Transverse colon (tissue), 4 donors: ENCODE results near the gene CDH11. TPM values are rescaled to one million over a fixed set of nuclear protein-coding genes. Genes with fewer than 3 reads are reported as not detected.

ENCODE experiments used
- DNase-seq: peaks from one replicate; pipeline ENCODE4 v3.0.0-alpha.2; 2019
- H3K27ac ChIP-seq, 4 donors: fragments of 200-600 bp; sonication (generic); 2 replicates each; pipeline ENCODE4 v1.5.1; 2016 to 2018; ENCODE audit warnings: inconsistent platforms in 4 of 4
- H3K27me3 ChIP-seq: fragments of 200-600 bp; sonication (generic); 2 replicates; pipeline ENCODE4 v1.5.1; 2017; ENCODE audit warnings: inconsistent platforms
- H3K36me3 ChIP-seq, 4 donors: fragments of 200-600 bp; sonication (generic); 2 replicates each; pipeline ENCODE4 v1.5.1; 2017 to 2019; ENCODE audit warnings: inconsistent platforms in 4 of 4
- H3K4me1 ChIP-seq, 4 donors: fragments of 200-600 bp; sonication (generic); 2 replicates each; pipeline ENCODE4 v1.5.1; 2017 to 2020; ENCODE audit warnings: inconsistent platforms in 4 of 4
- H3K4me3 ChIP-seq, 4 donors: fragments of 200-600 bp; sonication (generic); 1 replicate in 1 of 4; 2 replicates in 3 of 4; pipeline versions ENCODE4 v1.5.1 to v1.6.1; 2017 to 2019; ENCODE audit warnings: inconsistent platforms in 4 of 4
- H3K9me3 ChIP-seq, 2 donors: fragments of 200-600 bp; sonication (generic); 2 replicates each; pipeline ENCODE4 v1.5.1; 2017 to 2019; ENCODE audit warnings: inconsistent platforms in 2 of 2
- EP300 ChIP-seq: sonication (generic); formaldehyde crosslinking; IDR thresholded peaks from one replicate; pipeline ENCODE4 v1.6.1; 2017; ENCODE audit warnings: antibody characterized with exemption, low read depth
- POLR2A ChIP-seq: fragments of 450-650 bp; IDR thresholded peaks from one replicate; pipeline ENCODE4 v1.6.1; 2016; ENCODE audit warnings: antibody characterized with exemption, mild to moderate bottlenecking, moderate library complexity
- POLR2AphosphoS5 ChIP-seq, 3 donors: sonication (generic); formaldehyde crosslinking; IDR thresholded peaks; one replicate each; pipeline ENCODE4 v1.6.1; 2016; ENCODE audit warnings: antibody characterized with exemption in 3 of 3
- WGBS, 2 donors: methylation state at CpG; one replicate each; pipeline ENCODE4 v1.1.5; 2018; ENCODE audit warnings: low coverage in 1 of 2; 5-methylcytosine and 5-hydroxymethylcytosine counted together
- in situ Hi-C, 4 donors: fragments of 200-750 bp; cut with MboI; loops; one replicate each; pipeline versions ENCODE4 v1.15.0 to v1.15.1; 2017; ENCODE audit warnings: low sequenced_read_pairs in 3 of 4, low pct_ligation_motif_present in 1 of 4, low pct_unique_long_range_greater_than_20kb in 1 of 4
- intact Hi-C: fragments of 100-400 bp; cut with DNase I; formaldehyde crosslinking; loops from one replicate; pipeline ENCODE4 v1.15.1; 2023; ENCODE audit warnings: low total_unique reads
- total RNA-seq, 4 donors: library from RNA; depleted of rRNA; stranded (reverse); fragments of >200 nt; gene quantifications; one replicate each; pipeline ENCODE4 v1.1.0, GENCODE V29; 2016
- TF ChIP-seq, protein P1 (sequence below), 5 experiments: fragments of 200-600 bp in 3 of 5; fragments of 450-650 bp in 2 of 5; sonication (generic) in 3 of 5; IDR thresholded peaks; 1 replicate in 2 of 5; 2 replicates in 3 of 5; pipeline ENCODE4 v1.5.1; 2016 to 2017; ENCODE audit warnings: antibody characterized with exemption in 5 of 5, inconsistent platforms in 3 of 5, mild to moderate bottlenecking in 2 of 5, moderate library complexity in 1 of 5

Gene CDH11
- total RNA-seq, 4 donors from 2014 or later = 8.2 to 141 (median 9.2) TPM

DNA sequence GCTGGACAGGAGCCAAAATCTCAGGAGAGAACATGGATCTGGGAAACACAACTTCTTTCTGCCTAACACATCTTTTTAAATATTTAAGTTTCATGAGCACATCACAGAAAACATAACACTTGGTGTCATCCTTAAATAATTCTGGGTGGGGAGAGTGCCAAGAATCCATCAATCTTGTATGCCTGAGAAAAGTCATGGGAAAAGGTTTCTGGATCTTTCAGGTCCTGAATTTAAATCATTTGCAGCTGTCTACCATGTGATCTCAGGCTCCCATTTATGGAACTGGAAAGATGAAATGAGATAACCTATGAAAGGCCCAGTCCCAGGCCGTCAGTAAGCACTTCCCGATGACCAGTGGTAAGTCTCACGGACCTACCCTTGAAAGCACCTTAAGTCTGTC, 15.1 kb downstream of the CDH11 start:
- no peak overlapping the region for H3K4me3 ChIP-seq
- intact Hi-C loops = no loop called here
- peaks cover 0 to 28% (median 12%) of the 10 kb centered on the region in 4 donors for H3K4me1 ChIP-seq
- H3K9me3 ChIP-seq = no peaks in the 10 kb centered on the region
- in situ Hi-C loops = loop anchor here in 3 of 4 donors (25.0 kb wide), 3 partner anchors 694 to 1744 kb away; no protein-coding TSS in a partner anchor
- no peak overlapping the region for H3K27ac ChIP-seq
- no peaks in the 10 kb centered on the region for H3K27me3 ChIP-seq
- TF ChIP-seq POLR2A (no peak), POLR2AphosphoS5 (IDR thresholded peaks at IDR 0.05) (no peak), EP300 (no peak)
- TF ChIP-seq, protein P1, sequence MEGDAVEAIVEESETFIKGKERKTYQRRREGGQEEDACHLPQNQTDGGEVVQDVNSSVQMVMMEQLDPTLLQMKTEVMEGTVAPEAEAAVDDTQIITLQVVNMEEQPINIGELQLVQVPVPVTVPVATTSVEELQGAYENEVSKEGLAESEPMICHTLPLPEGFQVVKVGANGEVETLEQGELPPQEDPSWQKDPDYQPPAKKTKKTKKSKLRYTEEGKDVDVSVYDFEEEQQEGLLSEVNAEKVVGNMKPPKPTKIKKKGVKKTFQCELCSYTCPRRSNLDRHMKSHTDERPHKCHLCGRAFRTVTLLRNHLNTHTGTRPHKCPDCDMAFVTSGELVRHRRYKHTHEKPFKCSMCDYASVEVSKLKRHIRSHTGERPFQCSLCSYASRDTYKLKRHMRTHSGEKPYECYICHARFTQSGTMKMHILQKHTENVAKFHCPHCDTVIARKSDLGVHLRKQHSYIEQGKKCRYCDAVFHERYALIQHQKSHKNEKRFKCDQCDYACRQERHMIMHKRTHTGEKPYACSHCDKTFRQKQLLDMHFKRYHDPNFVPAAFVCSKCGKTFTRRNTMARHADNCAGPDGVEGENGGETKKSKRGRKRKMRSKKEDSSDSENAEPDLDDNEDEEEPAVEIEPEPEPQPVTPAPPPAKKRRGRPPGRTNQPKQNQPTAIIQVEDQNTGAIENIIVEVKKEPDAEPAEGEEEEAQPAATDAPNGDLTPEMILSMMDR (IDR thresholded peaks at IDR 0.05) = no peak
- WGBS, 2 donors = 82% methylated on average over 3 of the region's 3 CpGs; no CpG with 5 or more reads in 1 of the 2 donors
- no peaks in the 10 kb centered on the region for H3K36me3 ChIP-seq
- no peak for DNase-seq

DNA sequence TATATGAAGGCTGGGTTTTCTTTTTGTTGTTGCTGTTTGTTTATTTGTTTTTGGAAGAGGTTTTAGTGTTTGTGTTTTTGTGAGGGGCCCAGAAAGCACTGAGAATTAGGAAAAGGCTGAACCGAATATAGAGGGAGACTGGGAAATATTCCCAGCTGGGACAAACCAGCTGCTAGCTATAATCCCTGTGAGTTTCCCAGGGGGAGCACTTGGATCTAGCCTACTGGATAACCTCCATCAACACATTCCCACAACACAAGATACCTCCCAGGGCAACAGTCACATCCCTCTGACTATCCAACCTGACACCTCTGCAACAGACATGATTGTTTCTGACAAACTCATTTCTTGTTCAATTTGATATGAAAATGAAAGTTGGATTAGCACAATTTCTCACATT, 16.7 kb downstream of the CDH11 start:
- DNase-seq = no peak
- Histone ChIP-seq H3K27me3 (no peaks in the 10 kb centered on the region), H3K27ac (no peak overlapping the region), H3K36me3 (no peaks in the 10 kb centered on the region), H3K4me3 (no peak overlapping the region), H3K9me3 (no peaks in the 10 kb centered on the region), H3K4me1 (peaks cover 0 to 14% (median 6%) of the 10 kb centered on the region in 4 donors)
- TF ChIP-seq EP300 (no peak), POLR2AphosphoS5 (IDR thresholded peaks at IDR 0.05) (no peak), POLR2A (no peak)
- TF ChIP-seq, protein P1 (IDR thresholded peaks at IDR 0.05) = no peak
- 80 to 87% methylated on average over 1 of the region's 1 CpG for WGBS, 2 donors
- in situ Hi-C loops = loop anchor here in 3 of 4 donors (25.0 kb wide), 3 partner anchors 693 to 1743 kb away; no protein-coding TSS in a partner anchor
- intact Hi-C loops = no loop called here

- DNase-seq = no peak
- Histone ChIP-seq H3K4me3 (no peak overlapping the region), H3K9me3 (no peaks in the 10 kb centered on the region), H3K27ac (no peak overlapping the region), H3K4me1 (peaks cover 0 to 11% (median 5%) of the 10 kb centered on the region in 4 donors), H3K27me3 (no peaks in the 10 kb centered on the region), H3K36me3 (no peaks in the 10 kb centered on the region)
- TF ChIP-seq, protein P1 (IDR thresholded peaks at IDR 0.05) = no peak
- TF ChIP-seq EP300 (no peak), POLR2AphosphoS5 (IDR thresholded peaks at IDR 0.05) (no peak), POLR2A (no peak)
- in situ Hi-C loops = loop anchor here in 3 of 4 donors (25.0 kb wide), 3 partner anchors 692 to 1742 kb away; no protein-coding TSS in a partner anchor
- intact Hi-C loops = no loop called here
- 83 to 87% methylated on average over 3 of the region's 3 CpGs for WGBS, 2 donors
Measured at GRCh38 chr16:65104471-65104870, 17.4 kb downstream of the CDH11 start.

- H3K4me3 ChIP-seq = no peak overlapping the region
- peaks cover 0 to 11% (median 3%) of the 10 kb centered on the region in 4 donors for H3K4me1 ChIP-seq
- no peak for TF ChIP-seq POLR2A
- TF ChIP-seq POLR2AphosphoS5 (IDR thresholded peaks at IDR 0.05) = peak in 1 of 3 donors; percentile 20
- TF ChIP-seq, protein P1 (IDR thresholded peaks at IDR 0.05) = no peak
- in situ Hi-C loops (loop anchor here in 3 of 4 donors (25.0 kb wide), 3 partner anchors 690 to 1740 kb away; no protein-coding TSS in a partner anchor), intact Hi-C loops (no loop called here)
- H3K27me3 ChIP-seq = no peaks in the 10 kb centered on the region
- H3K36me3 ChIP-seq = no peaks in the 10 kb centered on the region
- H3K27ac ChIP-seq = no peak overlapping the region
- no peaks in the 10 kb centered on the region for H3K9me3 ChIP-seq
- peak; percentile 64 for DNase-seq
- 33 to 52% methylated on average over 1 of the region's 1 CpG for WGBS, 2 donors
Measured at GRCh38 chr16:65102326-65102725, 19.5 kb downstream of the CDH11 start.
